22Rv1 (cell line): ENCODE results near the gene MERTK.

Source experiments
- CTCF ChIP-seq: fragments of 450-650 bp; IDR thresholded peaks from 2 replicates; pipeline ENCODE4 v1.5.1; 2017; ENCODE audit warnings: mild to moderate bottlenecking
- ZFX ChIP-seq: fragments of 450-650 bp; IDR thresholded peaks from 2 replicates; pipeline ENCODE4 v1.6.1; 2017; ENCODE audit warnings: antibody characterized with exemption, borderline replicate concordance

DNA sequence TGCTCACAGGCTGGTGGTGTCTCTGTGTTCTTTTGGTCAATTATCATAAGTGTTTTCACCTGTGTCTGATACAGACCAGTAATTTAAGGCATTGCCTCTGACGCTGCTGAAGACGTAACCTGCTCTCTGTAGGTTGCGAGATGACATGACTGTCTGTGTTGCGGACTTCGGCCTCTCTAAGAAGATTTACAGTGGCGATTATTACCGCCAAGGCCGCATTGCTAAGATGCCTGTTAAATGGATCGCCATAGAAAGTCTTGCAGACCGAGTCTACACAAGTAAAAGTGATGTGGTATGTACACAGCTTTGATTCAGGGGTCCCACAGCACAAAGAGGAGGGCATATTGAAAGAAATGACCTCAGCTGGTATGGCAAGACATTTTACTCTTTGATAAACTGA, 122.9 kb downstream of the MERTK start:
- TF ChIP-seq CTCF: no peak
- no peak for TF ChIP-seq ZFX
